ENCODE data around the gene PTPRE. TPM values are rescaled to one million over a fixed set of nuclear protein-coding genes. Genes with fewer than 3 reads are reported as not detected.
A peak's percentile ranks its signal among the peaks of the same experiment; 100 is the strongest.

Gene PTPRE
- total RNA-seq, 1 experiment from 2014 or later = 3.1 TPM

DNA sequence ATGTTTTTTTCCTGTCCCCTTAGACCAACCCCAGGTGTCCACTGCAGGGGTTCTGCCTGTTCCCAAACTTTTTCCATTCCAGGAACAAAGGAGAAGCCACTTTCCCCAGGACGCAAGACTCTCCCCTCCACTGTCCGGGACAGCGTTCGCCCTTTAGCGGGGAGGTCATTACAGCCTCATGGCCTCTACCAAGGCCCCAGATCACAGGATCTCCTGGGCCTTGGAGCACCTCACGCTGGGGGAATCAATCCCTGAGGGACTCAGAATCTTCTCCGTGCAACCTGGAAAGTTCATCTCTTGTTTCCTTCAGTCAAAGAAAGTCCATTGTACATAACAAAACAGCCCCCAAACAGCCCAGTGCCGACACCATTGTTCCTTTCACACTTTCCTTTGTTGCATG lies 178.1 kb downstream of the PTPRE start (continued):
- TF ChIP-seq, protein P1, sequence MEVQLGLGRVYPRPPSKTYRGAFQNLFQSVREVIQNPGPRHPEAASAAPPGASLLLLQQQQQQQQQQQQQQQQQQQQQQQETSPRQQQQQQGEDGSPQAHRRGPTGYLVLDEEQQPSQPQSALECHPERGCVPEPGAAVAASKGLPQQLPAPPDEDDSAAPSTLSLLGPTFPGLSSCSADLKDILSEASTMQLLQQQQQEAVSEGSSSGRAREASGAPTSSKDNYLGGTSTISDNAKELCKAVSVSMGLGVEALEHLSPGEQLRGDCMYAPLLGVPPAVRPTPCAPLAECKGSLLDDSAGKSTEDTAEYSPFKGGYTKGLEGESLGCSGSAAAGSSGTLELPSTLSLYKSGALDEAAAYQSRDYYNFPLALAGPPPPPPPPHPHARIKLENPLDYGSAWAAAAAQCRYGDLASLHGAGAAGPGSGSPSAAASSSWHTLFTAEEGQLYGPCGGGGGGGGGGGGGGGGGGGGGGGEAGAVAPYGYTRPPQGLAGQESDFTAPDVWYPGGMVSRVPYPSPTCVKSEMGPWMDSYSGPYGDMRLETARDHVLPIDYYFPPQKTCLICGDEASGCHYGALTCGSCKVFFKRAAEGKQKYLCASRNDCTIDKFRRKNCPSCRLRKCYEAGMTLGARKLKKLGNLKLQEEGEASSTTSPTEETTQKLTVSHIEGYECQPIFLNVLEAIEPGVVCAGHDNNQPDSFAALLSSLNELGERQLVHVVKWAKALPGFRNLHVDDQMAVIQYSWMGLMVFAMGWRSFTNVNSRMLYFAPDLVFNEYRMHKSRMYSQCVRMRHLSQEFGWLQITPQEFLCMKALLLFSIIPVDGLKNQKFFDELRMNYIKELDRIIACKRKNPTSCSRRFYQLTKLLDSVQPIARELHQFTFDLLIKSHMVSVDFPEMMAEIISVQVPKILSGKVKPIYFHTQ (CRISPR knock-in tag; IDR thresholded peaks at IDR 0.05) = no peak
- TF ChIP-seq, protein P2, sequence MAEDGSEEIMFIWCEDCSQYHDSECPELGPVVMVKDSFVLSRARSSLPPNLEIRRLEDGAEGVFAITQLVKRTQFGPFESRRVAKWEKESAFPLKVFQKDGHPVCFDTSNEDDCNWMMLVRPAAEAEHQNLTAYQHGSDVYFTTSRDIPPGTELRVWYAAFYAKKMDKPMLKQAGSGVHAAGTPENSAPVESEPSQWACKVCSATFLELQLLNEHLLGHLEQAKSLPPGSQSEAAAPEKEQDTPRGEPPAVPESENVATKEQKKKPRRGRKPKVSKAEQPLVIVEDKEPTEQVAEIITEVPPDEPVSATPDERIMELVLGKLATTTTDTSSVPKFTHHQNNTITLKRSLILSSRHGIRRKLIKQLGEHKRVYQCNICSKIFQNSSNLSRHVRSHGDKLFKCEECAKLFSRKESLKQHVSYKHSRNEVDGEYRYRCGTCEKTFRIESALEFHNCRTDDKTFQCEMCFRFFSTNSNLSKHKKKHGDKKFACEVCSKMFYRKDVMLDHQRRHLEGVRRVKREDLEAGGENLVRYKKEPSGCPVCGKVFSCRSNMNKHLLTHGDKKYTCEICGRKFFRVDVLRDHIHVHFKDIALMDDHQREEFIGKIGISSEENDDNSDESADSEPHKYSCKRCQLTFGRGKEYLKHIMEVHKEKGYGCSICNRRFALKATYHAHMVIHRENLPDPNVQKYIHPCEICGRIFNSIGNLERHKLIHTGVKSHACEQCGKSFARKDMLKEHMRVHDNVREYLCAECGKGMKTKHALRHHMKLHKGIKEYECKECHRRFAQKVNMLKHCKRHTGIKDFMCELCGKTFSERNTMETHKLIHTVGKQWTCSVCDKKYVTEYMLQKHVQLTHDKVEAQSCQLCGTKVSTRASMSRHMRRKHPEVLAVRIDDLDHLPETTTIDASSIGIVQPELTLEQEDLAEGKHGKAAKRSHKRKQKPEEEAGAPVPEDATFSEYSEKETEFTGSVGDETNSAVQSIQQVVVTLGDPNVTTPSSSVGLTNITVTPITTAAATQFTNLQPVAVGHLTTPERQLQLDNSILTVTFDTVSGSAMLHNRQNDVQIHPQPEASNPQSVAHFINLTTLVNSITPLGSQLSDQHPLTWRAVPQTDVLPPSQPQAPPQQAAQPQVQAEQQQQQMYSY (CRISPR knock-in tag; IDR thresholded peaks at IDR 0.05) = no peak

DNA sequence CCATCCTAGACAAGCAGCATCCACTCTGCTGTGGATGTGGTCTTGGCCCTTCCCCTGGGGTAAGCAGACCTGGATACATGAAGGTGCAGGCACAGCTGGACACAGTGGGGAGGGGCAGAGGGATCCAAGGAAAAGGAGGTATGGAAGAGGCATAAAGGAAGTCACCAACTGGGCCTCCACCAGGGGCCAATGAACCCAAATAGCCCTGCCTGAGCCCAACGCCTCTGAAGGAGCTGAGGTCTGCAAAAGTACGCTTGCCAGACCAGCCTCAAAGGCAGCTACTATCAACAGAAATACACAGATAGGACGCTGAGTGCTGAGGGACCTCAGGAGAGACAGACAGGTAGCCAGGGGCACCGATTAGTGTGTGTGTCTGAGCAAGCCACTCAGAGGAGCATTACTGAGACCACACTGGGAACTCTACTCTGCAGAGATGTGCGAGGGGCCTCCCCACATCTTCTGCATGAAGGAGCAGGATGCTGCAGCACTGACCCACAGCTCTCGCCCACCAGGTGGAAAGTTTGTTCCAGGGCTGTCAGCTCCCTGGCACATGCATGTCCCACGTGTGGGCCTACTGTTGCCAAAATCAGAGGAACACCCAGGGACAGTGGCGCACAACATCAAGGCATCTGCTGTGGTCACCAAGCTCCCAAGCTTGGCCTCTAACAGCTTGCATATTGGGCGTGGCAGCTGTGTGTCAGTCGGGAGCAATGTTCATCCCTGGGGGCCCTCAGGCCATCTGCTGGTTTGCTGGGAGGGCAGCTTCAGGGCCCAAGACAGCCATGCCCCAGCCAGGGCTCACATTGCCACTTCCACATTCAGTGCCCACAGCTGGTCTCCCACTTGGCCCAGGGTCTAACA lies 179.3 kb downstream of the PTPRE start:
- ATAC-seq (peak; percentile 15; the same call in 1 of the 2 replicates), DNase-seq (ENCODE audit: low spot score) (no peak)
- ChIA-PET CTCF (interaction anchor here (0.6 to 1.8 kb wide), 5 partner anchors 8 to 216 kb away, joined by 3 to 7 read pairs (median 4); no protein-coding TSS in a partner anchor), POLR2A (no interaction called here)
- Mint-ChIP-seq H3K36me3 (no peaks in the 10 kb centered on the region), H3K27me3 (ENCODE audit: low read depth) (no peaks in the 10 kb centered on the region), H3K4me1 (peaks cover 33% of the 10 kb centered on the region), H3K9me3 (no peaks in the 10 kb centered on the region), H3K4me3 (no peak overlapping the region), H3K27ac (no peak overlapping the region)
- TF ChIP-seq ZNF423 (CRISPR knock-in tag; IDR thresholded peaks at IDR 0.05) (peak; percentile 49), SMAD3 (CRISPR knock-in tag; IDR thresholded peaks at IDR 0.05; ENCODE audit: borderline replicate concordance) (no peak), IRF2 (CRISPR knock-in tag; IDR thresholded peaks at IDR 0.05; ENCODE audit: borderline replicate concordance, low read depth) (no peak), ATF1 (CRISPR knock-in tag; IDR thresholded peaks at IDR 0.05) (no peak), NFYB (CRISPR knock-in tag; conservative IDR thresholded peaks at IDR 0.05; ENCODE audit: low read depth) (no peak), ZNF263 (CRISPR knock-in tag; IDR thresholded peaks at IDR 0.05; ENCODE audit: low read depth) (no peak)

DNA sequence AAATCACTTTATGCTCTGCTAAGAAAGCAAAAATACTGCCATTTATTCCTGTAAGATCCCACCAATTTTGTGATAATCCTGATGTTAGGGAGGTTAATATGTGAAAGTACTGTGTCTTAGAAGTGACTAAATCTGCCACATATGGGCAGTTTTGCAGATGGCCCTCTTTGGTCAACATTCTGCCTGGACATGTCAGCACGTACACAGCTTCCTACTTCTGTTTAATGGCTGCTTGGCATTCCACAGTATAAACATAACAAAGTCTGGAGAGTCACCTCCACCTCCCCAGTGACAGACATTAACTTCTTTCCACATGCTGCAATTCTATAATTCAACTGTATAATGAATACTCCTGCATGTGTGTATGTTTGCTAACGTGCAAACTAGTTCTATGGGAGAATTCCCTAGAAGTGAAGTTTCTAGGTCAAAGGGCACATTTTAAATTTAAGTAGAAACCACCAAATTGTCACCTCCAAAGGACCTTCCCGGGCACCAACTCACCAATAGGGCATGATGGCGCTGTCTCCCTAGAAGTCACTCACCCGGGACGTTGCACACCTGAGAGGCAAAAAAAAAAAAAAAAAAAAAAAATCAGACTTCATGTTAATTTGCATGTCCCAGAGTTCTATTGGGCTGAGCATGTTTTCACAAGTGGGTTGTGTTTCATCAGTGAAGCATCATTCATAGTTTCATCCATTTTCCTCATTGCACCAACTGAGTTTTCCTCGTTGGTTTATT lies 180.4 kb downstream of the PTPRE start:
- no peak for DNase-seq (ENCODE audit: low spot score)
- Mint-ChIP-seq H3K9me3 (no peaks in the 10 kb centered on the region), H3K4me3 (no peak overlapping the region), H3K27ac (no peak overlapping the region), H3K36me3 (no peaks in the 10 kb centered on the region), H3K4me1 (peaks cover 36% of the 10 kb centered on the region), H3K27me3 (ENCODE audit: low read depth) (no peaks in the 10 kb centered on the region)
- no peak for ATAC-seq
- ChIA-PET CTCF (interaction anchor here (0.9 to 1.8 kb wide), 2 partner anchors 18 to 217 kb away, joined by 3 to 7 read pairs; no protein-coding TSS in a partner anchor), POLR2A (no interaction called here)
- TF ChIP-seq JAZF1 (CRISPR knock-in tag; IDR thresholded peaks at IDR 0.05) (no peak), GTF2I (CRISPR knock-in tag; conservative IDR thresholded peaks at IDR 0.05) (no peak), TEAD1 (CRISPR knock-in tag; IDR thresholded peaks at IDR 0.05) (no peak), ZNF317 (CRISPR knock-in tag; IDR thresholded peaks at IDR 0.05; ENCODE audit: borderline replicate concordance, low read depth) (no peak), JUN (CRISPR knock-in tag; IDR thresholded peaks at IDR 0.05) (no peak)
